GM23248 (cell line): ENCODE measurements around the gene RAC2. TPM values are rescaled to one million over a fixed set of nuclear protein-coding genes. Genes with fewer than 3 reads are reported as not detected.

Experiments
- DNase-seq: peaks from one replicate; pipeline ENCODE4 v3.0.0-alpha.2; 2015
- H2AFZ ChIP-seq: fragments of 200-600 bp; sonication (generic); 2 replicates; pipeline ENCODE4 v1.6.1; 2016; ENCODE audit warnings: antibody characterized with exemption
- H3F3A ChIP-seq: fragments of 200-600 bp; sonication (generic); 2 replicates; pipeline ENCODE4 v1.6.1; 2016; ENCODE audit warnings: mild to moderate bottlenecking, antibody characterized with exemption, mixed run types; ENCODE audit not compliant: insufficient read depth
- H3K27ac ChIP-seq: fragments of 200-600 bp; sonication (generic); 2 replicates; pipeline ENCODE4 v1.5.1; 2016; ENCODE audit warnings: mild to moderate bottlenecking
- H3K27me3 ChIP-seq: fragments of 200-600 bp; sonication (generic); replicated peaks from 2 replicates; pipeline ENCODE4 v1.6.1; 2016; ENCODE audit warnings: mild to moderate bottlenecking; ENCODE audit not compliant: insufficient read depth
- H3K36me3 ChIP-seq: fragments of 200-600 bp; sonication (generic); 2 replicates; pipeline ENCODE4 v1.6.1; 2016; ENCODE audit warnings: low read depth, mild to moderate bottlenecking
- H3K4me1 ChIP-seq: fragments of 200-600 bp; sonication (generic); 2 replicates; pipeline ENCODE4 v1.6.1; 2016; ENCODE audit warnings: mild to moderate bottlenecking; ENCODE audit not compliant: insufficient read depth
- H3K4me2 ChIP-seq: fragments of 200-600 bp; sonication (generic); one replicate; pipeline ENCODE4 v1.6.1; 2016; ENCODE audit warnings: mild to moderate bottlenecking; ENCODE audit not compliant: unreplicated experiment
- H3K4me3 ChIP-seq: fragments of 200-600 bp; sonication (generic); 2 replicates; pipeline ENCODE4 v1.5.1; 2016; ENCODE audit warnings: mild to moderate bottlenecking
- H3K79me2 ChIP-seq: fragments of 200-600 bp; sonication (generic); 2 replicates; pipeline ENCODE4 v1.6.1; 2016; ENCODE audit warnings: mild to moderate bottlenecking; ENCODE audit not compliant: insufficient read depth
- H3K9ac ChIP-seq: fragments of 200-600 bp; sonication (generic); 2 replicates; pipeline ENCODE4 v1.6.1; 2016; ENCODE audit warnings: mild to moderate bottlenecking
- H3K9me2 ChIP-seq: fragments of 200-600 bp; sonication (generic); 2 replicates; pipeline ENCODE4 v1.6.1; 2016; ENCODE audit warnings: mixed run types, mild to moderate bottlenecking, moderate library complexity; ENCODE audit not compliant: insufficient read depth
- H3K9me3 ChIP-seq: fragments of 200-600 bp; sonication (generic); one replicate; pipeline ENCODE4 v1.6.1; 2017; ENCODE audit warnings: low read depth
- H4K20me1 ChIP-seq: fragments of 200-600 bp; sonication (generic); 2 replicates; pipeline ENCODE4 v1.6.0; 2016; ENCODE audit not compliant: insufficient read depth
- EZH2 ChIP-seq: fragments of 200-600 bp; sonication (generic); IDR thresholded peaks from 2 replicates; pipeline ENCODE4 v1.6.1; 2018; ENCODE audit warnings: antibody characterized with exemption, mild to moderate bottlenecking; ENCODE audit not compliant: insufficient read depth, poor library complexity, severe bottlenecking
- EZH2phosphoT487 ChIP-seq: fragments of 200-600 bp; sonication (generic); IDR thresholded peaks from 2 replicates; pipeline ENCODE4 v1.6.1; 2018; ENCODE audit warnings: antibody characterized with exemption, moderate library complexity, mild to moderate bottlenecking, low read depth; ENCODE audit not compliant: insufficient read depth
- WGBS, 2 experiments: methylation state at CpG; one replicate each; pipeline ENCODE4 v1.1.6; 2015 to 2017; ENCODE audit warnings: low lambda C conversion rate in 2 of 2, low coverage in 1 of 2; ENCODE audit errors: missing lambda C conversion rate in 2 of 2; 5-methylcytosine and 5-hydroxymethylcytosine counted together
- in situ Hi-C: fragments of 300-500 bp; cut with MboI; formaldehyde crosslinking; loops from 2 replicates; pipeline ENCODE4 v1.15.0; 2020
- polyA plus RNA-seq: library from polyadenylated mRNA; unstranded; fragments of >200 nt; fragmentation: Nextera tagmentation; extraction: Ambion mirVana; gene quantifications from 2 replicates; pipeline ENCODE4 v1.2.1, GENCODE V29; 2016
- total RNA-seq: library from RNA; depleted of rRNA; stranded (reverse); fragments of >200 nt; shearing (Covaris generic); gene quantifications from 2 replicates; pipeline ENCODE4 v1.2.3, GENCODE V29; 2014; rRNA removed

The RAC2 gene
- total RNA-seq: 32.8 and 35.1 TPM in 2 replicates
- polyA plus RNA-seq: 34.9 and 36.3 TPM in 2 replicates

DNA sequence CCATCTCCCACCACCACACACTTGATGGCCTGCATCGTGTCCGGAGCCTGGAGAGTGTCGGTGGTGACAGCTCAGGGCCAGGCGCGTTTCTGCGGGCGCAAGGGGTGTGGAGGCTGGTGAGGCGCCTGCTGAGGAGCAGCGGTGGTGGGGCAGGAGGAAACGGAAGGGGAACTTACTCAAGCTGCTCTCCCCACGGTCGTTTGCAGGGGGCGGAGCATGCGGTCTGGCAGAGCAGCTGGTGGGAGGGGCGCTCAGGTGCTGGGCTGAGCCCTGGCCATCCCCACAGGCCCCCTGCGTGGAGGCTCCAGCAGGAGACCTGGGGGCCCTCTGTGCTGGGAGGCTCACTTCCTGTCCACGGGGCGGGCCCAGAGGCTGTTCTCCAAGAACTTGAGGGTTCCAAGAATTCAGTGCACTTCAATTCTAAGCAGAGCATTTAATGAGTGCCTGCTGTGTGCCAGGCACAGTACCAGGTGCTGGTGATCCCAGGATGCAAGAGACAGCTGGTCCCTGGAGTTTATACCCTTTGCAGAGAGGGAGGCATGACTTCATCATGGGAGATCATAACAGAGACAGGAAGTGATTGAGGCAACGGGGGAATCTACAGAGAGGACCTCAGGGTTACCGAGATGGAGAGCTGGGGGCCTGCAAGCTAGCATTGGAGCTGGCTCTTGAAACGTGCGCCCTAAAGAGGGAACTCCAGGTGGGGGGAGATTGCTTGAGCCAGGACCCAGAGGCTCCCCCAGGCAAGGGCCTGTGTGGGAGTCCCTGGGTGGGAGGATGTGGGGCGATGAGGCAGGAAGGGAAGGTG, at the start of gene RAC2:
Gene RAC2 (minus strand): TSS at position 156 of the 808 bp plus-strand sequence. CDS start 121 bp downstream, at position 35.
- Histone ChIP-seq H3K4me3 (peak within 1 kb of the TSS; percentile 73), H2AFZ (peak within 1 kb of the TSS; percentile 80), H3K9ac (peak within 1 kb of the TSS; percentile 63), H4K20me1 (no peaks in the 10 kb centered on the region), H3K9me3 (no peaks in the 10 kb centered on the region), H3F3A (no peaks in the 10 kb centered on the region), H3K27ac (no peak within 1 kb of the TSS), H3K9me2 (no peaks in the 10 kb centered on the region), H3K4me2 (peak within 1 kb of the TSS; percentile 86), H3K27me3 (no peaks in the 10 kb centered on the region), H3K79me2 (no peaks in the 10 kb centered on the region), H3K36me3 (no peaks in the 10 kb centered on the region), H3K4me1 (peaks cover 11% of the 10 kb centered on the region)
- TF ChIP-seq EZH2 (no peak), EZH2phosphoT487 (no peak)
- peak; percentile 73 for DNase-seq
- WGBS, 2 experiments: 18 to 20% methylated on average over 21 to 23 of the region's 23 CpGs
- in situ Hi-C loops: no loop called here

DNA sequence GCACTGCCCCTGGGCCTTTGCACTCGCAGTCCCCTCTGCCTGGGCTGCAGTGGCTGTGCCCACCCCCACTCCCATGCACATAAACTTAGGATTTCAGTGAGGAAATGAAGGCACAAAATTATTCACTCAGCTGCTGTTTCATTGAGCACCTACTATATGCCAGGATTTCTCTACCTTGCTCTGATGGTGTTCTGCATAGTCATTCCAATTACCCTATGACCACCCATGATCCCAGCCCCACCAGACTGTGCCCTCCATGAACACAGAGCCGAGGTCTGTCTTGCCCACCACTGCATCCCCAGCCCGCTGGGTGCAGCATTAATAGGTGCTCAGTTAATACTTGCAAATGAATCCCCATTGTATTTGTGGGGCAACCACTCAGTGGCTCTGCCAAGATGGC, 49.1 kb upstream of the RAC2 start:
- Histone ChIP-seq H4K20me1 (no peaks in the 10 kb centered on the region), H3K9me3 (no peaks in the 10 kb centered on the region), H3K4me2 (no peak overlapping the region), H3K9ac (no peak overlapping the region), H3K79me2 (no peaks in the 10 kb centered on the region), H3K4me3 (no peak overlapping the region), H3K27ac (no peak overlapping the region), H3F3A (peaks cover 13% of the 10 kb centered on the region), H3K4me1 (peaks cover 10% of the 10 kb centered on the region; the same call in 1 of the 2 replicates), H2AFZ (no peak overlapping the region), H3K36me3 (no peaks in the 10 kb centered on the region), H3K9me2 (no peaks in the 10 kb centered on the region), H3K27me3 (no peaks in the 10 kb centered on the region)
- in situ Hi-C loops: no loop called here
- TF ChIP-seq EZH2 (no peak), EZH2phosphoT487 (no peak)
- WGBS, 2 experiments: 32 to 38% methylated on average over 3 of the region's 3 CpGs
- DNase-seq: no peak

DNA sequence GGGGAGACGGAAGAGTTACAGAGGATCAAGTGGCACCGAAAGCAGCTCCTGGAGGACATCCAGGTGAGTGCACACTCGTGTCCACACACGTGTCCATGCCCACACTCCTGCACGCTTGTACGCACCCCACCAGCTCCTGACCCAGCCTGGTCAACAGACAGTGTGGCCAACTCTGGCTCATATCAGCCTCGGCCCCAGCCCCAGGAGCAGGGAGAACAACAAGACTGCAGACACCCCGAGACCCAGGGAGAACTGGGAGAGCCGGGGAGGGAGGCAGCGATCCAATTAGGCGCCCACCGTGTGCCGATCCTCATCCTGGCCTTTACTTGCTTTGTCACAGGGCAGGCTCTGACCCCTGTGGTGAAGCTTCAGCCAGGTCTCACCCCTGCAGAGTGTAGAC, 48.6 kb upstream of the RAC2 start:
- H4K20me1 ChIP-seq: no peaks in the 10 kb centered on the region
- H3K36me3 ChIP-seq: no peaks in the 10 kb centered on the region
- peaks cover 13% of the 10 kb centered on the region for H3F3A ChIP-seq
- no peaks in the 10 kb centered on the region for H3K27me3 ChIP-seq
- WGBS, 2 experiments: 81 to 83% methylated on average over 10 to 13 of the region's 13 CpGs
- no peaks in the 10 kb centered on the region for H3K9me3 ChIP-seq
- H3K27ac ChIP-seq: no peak overlapping the region
- H3K4me2 ChIP-seq: no peak overlapping the region
- H3K4me1 ChIP-seq: peaks cover 10% of the 10 kb centered on the region; the same call in 1 of the 2 replicates
- no peak overlapping the region for H2AFZ ChIP-seq
- H3K9ac ChIP-seq: no peak overlapping the region
- in situ Hi-C loops: no loop called here
- no peak for DNase-seq
- no peaks in the 10 kb centered on the region for H3K79me2 ChIP-seq
- no peaks in the 10 kb centered on the region for H3K9me2 ChIP-seq
- no peak for TF ChIP-seq EZH2phosphoT487
- no peak for TF ChIP-seq EZH2
- H3K4me3 ChIP-seq: no peak overlapping the region

DNA sequence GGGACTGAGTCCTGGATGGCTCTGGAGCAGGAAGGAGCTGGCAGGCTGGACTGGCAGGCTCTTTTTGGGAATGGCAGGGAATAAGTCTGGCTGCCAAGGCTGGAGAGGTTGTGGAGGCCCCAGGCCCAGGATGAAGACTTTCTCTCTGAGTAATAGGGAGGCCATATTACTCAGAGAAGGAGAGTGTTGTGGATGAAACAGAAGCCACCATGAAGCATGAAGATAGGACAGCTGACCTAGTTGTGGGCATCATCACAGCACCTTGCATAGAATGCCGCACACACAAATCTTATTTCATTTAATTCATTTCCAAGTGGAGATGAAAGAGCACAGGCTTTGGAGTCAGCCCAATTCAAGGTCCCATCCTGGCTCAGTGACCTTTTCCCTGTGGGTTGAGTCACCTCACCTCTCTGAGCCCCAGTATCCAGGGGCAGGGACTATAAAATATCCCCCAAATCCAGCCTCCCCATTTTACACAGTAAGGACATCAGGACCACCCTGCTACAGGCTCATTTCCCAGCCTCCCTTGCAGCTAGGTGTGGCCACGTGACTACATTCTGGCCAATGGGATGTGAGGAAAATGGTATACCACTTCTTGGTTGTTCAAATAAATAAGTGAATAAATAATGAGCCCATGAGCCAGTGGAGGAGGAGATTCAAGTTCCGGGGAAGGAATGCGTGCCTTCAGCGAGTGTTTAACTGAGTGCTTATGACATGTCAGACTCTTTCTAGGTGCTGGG, 47.7 kb upstream of the RAC2 start:
- Histone ChIP-seq H3K36me3 (no peaks in the 10 kb centered on the region), H2AFZ (no peak overlapping the region)

More for the DNA sequence above, 47.7 kb upstream of the RAC2 start:
- WGBS, 2 experiments: 79 to 81% methylated on average over 5 of the region's 5 CpGs
- H4K20me1 ChIP-seq: no peaks in the 10 kb centered on the region
- no peaks in the 10 kb centered on the region for H3K79me2 ChIP-seq
- no peak for TF ChIP-seq EZH2
- TF ChIP-seq EZH2phosphoT487: no peak
- in situ Hi-C loops: no loop called here
- H3K27me3 ChIP-seq: no peaks in the 10 kb centered on the region
- H3K4me3 ChIP-seq: no peak overlapping the region
- peaks cover 13% of the 10 kb centered on the region for H3F3A ChIP-seq
- no peak overlapping the region for H3K9ac ChIP-seq
- H3K4me1 ChIP-seq: peaks cover 10% of the 10 kb centered on the region; the same call in 1 of the 2 replicates
- no peaks in the 10 kb centered on the region for H3K9me3 ChIP-seq
- H3K4me2 ChIP-seq: no peak overlapping the region
- no peak for DNase-seq
- H3K27ac ChIP-seq: no peak overlapping the region
- no peaks in the 10 kb centered on the region for H3K9me2 ChIP-seq
